Osteoblast (primary cell): Measurements from ENCODE around the gene DCXR. TPM values are rescaled to one million over a fixed set of nuclear protein-coding genes. Genes with fewer than 3 reads are reported as not detected.

Source experiments
- DNase-seq: peaks from one replicate; pipeline ENCODE4 v3.0.0; 2011; ENCODE audit warnings: low spot score, mixed read lengths; ENCODE audit not compliant: insufficient read length; ENCODE audit errors: missing footprints
- H2AFZ ChIP-seq: 2 replicates; pipeline ENCODE4 v1.6.0; 2011; ENCODE audit warnings: mild to moderate bottlenecking, low read length
- H3K27ac ChIP-seq: 2 replicates; pipeline ENCODE4 v1.5.1; 2011; ENCODE audit warnings: mild to moderate bottlenecking, low read depth, low read length, moderate library complexity
- H3K27me3 ChIP-seq: 2 replicates; pipeline ENCODE4 v1.6.0; 2012; ENCODE audit warnings: mild to moderate bottlenecking, control low read depth, inconsistent platforms, low read length, moderate library complexity; ENCODE audit not compliant: insufficient read depth
- H3K36me3 ChIP-seq: 2 replicates; pipeline ENCODE4 v1.5.1; 2011; ENCODE audit warnings: mild to moderate bottlenecking, low read length, control low read depth, moderate library complexity; ENCODE audit not compliant: insufficient read depth
- H3K4me1 ChIP-seq: 2 replicates; pipeline ENCODE4 v1.5.1; 2011; ENCODE audit warnings: mild to moderate bottlenecking, low read length, control low read depth, moderate library complexity; ENCODE audit not compliant: insufficient read depth
- H3K4me2 ChIP-seq: 2 replicates; pipeline ENCODE4 v1.6.0; 2011; ENCODE audit warnings: mild to moderate bottlenecking, low read length; ENCODE audit not compliant: insufficient read depth
- H3K4me3 ChIP-seq: fragments of 200-600 bp; sonication (generic); 3 replicates; pipeline ENCODE4 v1.5.1; 2012; ENCODE audit warnings: mild to moderate bottlenecking, low read length, inconsistent platforms; ENCODE audit not compliant: insufficient read depth
- H3K79me2 ChIP-seq: 2 replicates; pipeline ENCODE4 v1.6.0; 2012; ENCODE audit warnings: mild to moderate bottlenecking, low read length, control low read depth, inconsistent platforms; ENCODE audit not compliant: insufficient read depth
- H3K9me3 ChIP-seq: 2 replicates; pipeline ENCODE4 v1.5.1; 2011; ENCODE audit warnings: low read depth, low read length, control low read depth
- H4K20me1 ChIP-seq: 2 replicates; pipeline ENCODE4 v1.6.0; 2012; ENCODE audit warnings: mild to moderate bottlenecking, low read length, control low read depth; ENCODE audit not compliant: insufficient read depth
- total RNA-seq: library from RNA; depleted of rRNA; stranded (reverse); fragments of >200 nt; gene quantifications from 2 replicates; pipeline ENCODE4 v1.2.3, GENCODE V29; 2012
- TF ChIP-seq, protein P1 (sequence below): IDR thresholded peaks from 2 replicates; pipeline ENCODE4 v1.5.1; 2011; ENCODE audit warnings: mild to moderate bottlenecking, low read depth, low read length, moderate library complexity; ENCODE audit errors: extremely low read depth

DCXR gene
- total RNA-seq, 1 donor, result 31.8 TPM

DNA sequence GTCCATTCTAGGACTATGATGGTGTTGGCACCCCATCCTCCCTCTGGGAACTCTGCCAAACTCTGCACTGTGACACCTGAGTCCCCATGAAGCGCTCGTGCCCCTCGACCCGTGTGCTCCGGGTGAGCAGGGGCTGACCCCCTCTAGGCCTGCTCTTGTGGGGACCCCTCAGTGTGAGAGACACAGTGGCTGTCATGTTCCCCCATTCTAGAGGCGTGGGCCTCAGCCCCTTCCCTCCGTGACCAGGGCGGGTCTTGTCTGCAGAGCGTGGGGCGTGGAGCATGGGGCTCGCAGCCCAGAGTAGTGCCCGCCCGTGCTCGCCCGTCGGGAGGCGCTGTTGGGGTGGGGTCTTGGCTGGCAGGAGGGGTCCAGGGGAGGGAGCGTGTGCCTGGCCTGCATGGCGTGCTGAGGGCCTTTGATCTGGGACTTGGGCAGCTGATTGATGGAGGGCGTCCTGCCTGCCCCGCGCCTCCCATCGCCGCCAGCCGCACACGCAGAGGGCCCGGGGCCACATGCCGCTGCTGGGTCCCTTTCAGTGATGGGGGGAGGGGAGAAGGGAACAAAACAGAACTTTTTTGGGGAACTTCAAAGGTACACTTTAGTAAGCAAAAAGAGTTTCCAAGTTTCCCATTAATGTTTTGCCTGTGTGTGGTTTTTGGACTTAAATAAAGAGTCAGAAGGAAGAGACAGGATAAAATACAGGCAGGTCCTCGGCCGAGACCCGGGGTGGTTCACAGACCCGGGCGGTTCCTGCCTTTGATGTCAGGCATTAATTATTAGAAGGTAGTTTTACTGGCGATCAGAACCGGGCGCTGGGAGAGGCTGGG is 37.3 kb downstream of the DCXR start:
- no peak overlapping the region for H3K4me2 ChIP-seq
- no peaks in the 10 kb centered on the region for H3K9me3 ChIP-seq
- peaks cover 8% of the 10 kb centered on the region for H3K36me3 ChIP-seq
- H3K27me3 ChIP-seq, result no peaks in the 10 kb centered on the region
- TF ChIP-seq, protein P1, sequence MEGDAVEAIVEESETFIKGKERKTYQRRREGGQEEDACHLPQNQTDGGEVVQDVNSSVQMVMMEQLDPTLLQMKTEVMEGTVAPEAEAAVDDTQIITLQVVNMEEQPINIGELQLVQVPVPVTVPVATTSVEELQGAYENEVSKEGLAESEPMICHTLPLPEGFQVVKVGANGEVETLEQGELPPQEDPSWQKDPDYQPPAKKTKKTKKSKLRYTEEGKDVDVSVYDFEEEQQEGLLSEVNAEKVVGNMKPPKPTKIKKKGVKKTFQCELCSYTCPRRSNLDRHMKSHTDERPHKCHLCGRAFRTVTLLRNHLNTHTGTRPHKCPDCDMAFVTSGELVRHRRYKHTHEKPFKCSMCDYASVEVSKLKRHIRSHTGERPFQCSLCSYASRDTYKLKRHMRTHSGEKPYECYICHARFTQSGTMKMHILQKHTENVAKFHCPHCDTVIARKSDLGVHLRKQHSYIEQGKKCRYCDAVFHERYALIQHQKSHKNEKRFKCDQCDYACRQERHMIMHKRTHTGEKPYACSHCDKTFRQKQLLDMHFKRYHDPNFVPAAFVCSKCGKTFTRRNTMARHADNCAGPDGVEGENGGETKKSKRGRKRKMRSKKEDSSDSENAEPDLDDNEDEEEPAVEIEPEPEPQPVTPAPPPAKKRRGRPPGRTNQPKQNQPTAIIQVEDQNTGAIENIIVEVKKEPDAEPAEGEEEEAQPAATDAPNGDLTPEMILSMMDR, result no peak
- H3K79me2 ChIP-seq, result peaks cover 3% of the 10 kb centered on the region
- H3K27ac ChIP-seq, result no peak overlapping the region
- peaks cover 2% of the 10 kb centered on the region for H4K20me1 ChIP-seq
- H3K4me1 ChIP-seq, result peaks cover 19% of the 10 kb centered on the region
- no peak for DNase-seq
- no peak overlapping the region for H2AFZ ChIP-seq
- no peak overlapping the region for H3K4me3 ChIP-seq

DNA sequence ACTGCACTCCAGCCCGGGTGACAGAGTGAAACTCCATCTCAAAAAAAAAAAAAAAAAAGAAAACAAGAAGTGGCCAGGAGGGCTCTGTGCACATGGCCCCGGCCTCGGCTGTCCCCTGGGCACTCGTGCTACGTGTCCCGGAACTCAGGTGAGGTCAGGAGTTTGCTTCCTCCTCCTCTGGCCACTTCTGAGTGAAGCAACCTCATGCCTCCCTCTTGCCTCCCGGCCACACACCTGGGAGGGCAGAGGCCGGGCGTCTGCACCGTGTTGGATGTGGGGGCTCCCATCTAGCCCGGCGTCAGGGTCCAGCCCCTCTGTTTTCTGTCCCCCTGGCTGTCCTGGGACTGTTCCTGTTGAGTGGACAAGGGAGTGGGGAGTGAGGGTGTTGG is 37.9 kb downstream of the DCXR start:
- H3K4me1 ChIP-seq, result peaks cover 18% of the 10 kb centered on the region
- peaks cover 8% of the 10 kb centered on the region for H3K36me3 ChIP-seq
- TF ChIP-seq, protein P1, result no peak
- no peak overlapping the region for H2AFZ ChIP-seq
- no peak overlapping the region for H3K4me2 ChIP-seq
- peaks cover 2% of the 10 kb centered on the region for H4K20me1 ChIP-seq
- no peaks in the 10 kb centered on the region for H3K27me3 ChIP-seq
- H3K4me3 ChIP-seq, result no peak overlapping the region
- peaks cover 3% of the 10 kb centered on the region for H3K79me2 ChIP-seq
- no peaks in the 10 kb centered on the region for H3K9me3 ChIP-seq
- no peak overlapping the region for H3K27ac ChIP-seq
- DNase-seq, result no peak

DNA sequence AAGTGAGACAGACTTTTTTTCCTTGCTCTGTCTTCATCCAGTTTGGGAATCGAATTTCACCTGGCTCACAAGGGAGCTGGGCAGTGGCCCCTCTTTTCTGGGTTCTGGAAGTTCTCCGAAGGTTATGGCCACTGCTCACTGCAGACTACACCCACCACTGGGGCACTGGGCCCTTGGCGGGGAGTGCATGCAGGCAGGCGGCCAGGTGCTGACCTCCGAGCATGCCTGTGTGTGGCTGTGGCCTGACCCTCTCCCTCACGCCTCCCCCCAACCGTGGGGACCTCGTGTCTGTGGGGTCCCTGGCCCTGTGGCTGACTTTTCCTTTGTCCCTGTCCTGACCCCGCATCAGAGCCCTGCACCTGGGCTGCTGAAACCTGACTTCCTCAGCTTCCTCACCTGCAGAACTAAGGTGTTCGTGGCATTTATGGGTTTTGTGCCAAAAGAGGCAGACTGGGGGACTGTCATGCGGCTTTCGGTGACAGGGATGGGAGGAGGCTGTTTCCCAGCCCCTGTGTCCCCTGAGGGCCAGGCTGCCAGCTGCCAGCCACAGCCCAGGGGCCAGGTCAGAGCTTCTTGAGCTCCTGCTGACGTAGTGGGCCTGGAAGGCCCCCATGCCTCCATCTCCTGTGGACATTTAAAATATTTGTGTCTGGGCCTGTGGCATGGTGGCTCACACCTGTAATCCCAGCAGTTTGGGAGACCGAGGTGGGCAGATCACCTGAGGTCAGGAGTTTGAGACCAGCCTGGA is 38.6 kb downstream of the DCXR start:
- Histone ChIP-seq H3K27me3 (no peaks in the 10 kb centered on the region), H3K9me3 (no peaks in the 10 kb centered on the region), H2AFZ (no peak overlapping the region), H3K36me3 (peaks cover 8% of the 10 kb centered on the region), H3K27ac (no peak overlapping the region), H3K79me2 (peaks cover 5% of the 10 kb centered on the region), H3K4me3 (no peak overlapping the region), H3K4me2 (no peak overlapping the region), H4K20me1 (peaks cover 5% of the 10 kb centered on the region), H3K4me1 (peaks cover 11% of the 10 kb centered on the region)
- TF ChIP-seq, protein P1, result no peak
- no peak for DNase-seq

DNA sequence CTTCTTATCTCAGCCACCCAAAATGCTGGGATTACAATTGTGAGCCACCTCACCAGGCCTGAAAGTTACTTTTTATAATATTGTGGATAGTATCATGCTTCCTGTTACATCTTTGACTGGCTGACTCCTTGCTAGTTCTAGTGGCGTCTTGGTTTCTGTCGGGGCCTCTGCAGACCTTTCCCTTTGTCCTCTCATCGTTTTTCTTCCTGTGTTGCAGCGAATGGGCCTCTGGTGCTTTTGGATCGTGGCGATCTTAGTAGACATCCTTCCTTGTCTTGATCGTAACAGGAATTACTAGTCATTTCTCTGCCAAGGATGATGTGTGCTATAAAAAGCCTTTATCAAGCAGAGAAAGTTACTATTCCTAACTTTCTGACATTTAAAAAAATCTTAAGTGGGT is 39.3 kb downstream of the DCXR start:
- no peak for DNase-seq
- Histone ChIP-seq H3K9me3 (no peaks in the 10 kb centered on the region), H3K4me1 (peaks cover 6% of the 10 kb centered on the region), H3K4me3 (no peak overlapping the region), H4K20me1 (peaks cover 8% of the 10 kb centered on the region), H3K79me2 (peaks cover 10% of the 10 kb centered on the region), H3K27ac (no peak overlapping the region), H3K4me2 (no peak overlapping the region), H2AFZ (no peak overlapping the region), H3K36me3 (peaks cover 8% of the 10 kb centered on the region), H3K27me3 (no peaks in the 10 kb centered on the region)
- TF ChIP-seq, protein P1, result no peak
